Measurements from ENCODE around the gene C1orf21.

The C1orf21 gene

DNA sequence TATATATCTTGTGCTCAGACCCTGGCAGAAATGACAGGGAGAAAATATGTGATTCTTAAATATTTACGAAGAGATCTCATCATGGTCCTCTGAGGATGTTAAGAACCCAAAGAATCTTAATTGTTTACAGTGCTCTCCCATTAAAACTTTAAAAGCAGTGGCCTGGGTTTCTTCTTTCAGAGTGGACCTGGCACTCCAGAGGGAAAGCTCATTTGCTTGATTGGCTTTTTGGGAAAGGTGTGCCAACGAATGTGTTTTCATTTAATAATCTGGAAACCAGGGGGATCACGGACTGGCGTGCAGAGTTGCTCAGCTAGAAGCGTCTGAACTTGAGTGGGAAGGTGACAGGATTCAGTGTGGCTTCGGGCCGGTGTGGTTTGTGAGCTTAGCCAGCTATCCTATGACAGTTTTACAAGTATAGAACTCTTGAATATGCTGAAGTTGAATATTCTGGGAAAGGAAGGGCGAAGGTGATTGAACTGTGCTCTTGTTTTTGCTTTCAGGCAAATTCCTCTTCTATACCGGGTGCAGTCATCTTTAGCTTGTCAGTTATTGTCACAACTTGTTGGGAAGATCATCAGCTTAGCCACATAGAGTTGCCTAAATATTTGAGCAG, 154.8 kb downstream of the C1orf21 start:
- TF ChIP-seq, protein P1, sequence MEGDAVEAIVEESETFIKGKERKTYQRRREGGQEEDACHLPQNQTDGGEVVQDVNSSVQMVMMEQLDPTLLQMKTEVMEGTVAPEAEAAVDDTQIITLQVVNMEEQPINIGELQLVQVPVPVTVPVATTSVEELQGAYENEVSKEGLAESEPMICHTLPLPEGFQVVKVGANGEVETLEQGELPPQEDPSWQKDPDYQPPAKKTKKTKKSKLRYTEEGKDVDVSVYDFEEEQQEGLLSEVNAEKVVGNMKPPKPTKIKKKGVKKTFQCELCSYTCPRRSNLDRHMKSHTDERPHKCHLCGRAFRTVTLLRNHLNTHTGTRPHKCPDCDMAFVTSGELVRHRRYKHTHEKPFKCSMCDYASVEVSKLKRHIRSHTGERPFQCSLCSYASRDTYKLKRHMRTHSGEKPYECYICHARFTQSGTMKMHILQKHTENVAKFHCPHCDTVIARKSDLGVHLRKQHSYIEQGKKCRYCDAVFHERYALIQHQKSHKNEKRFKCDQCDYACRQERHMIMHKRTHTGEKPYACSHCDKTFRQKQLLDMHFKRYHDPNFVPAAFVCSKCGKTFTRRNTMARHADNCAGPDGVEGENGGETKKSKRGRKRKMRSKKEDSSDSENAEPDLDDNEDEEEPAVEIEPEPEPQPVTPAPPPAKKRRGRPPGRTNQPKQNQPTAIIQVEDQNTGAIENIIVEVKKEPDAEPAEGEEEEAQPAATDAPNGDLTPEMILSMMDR (IDR thresholded peaks at IDR 0.05; ENCODE audit: low read depth, low read length), result no peak
- H3K4me3 ChIP-seq (ENCODE audit: low read depth, low read length), result no peak overlapping the region
- no peaks in the 10 kb centered on the region for H3K27me3 ChIP-seq
- DNase-seq, result no peak
- H3K4me1 ChIP-seq, result no peaks in the 10 kb centered on the region
- H3K36me3 ChIP-seq, result no peaks in the 10 kb centered on the region
- H3K9me3 ChIP-seq, result no peaks in the 10 kb centered on the region

DNA sequence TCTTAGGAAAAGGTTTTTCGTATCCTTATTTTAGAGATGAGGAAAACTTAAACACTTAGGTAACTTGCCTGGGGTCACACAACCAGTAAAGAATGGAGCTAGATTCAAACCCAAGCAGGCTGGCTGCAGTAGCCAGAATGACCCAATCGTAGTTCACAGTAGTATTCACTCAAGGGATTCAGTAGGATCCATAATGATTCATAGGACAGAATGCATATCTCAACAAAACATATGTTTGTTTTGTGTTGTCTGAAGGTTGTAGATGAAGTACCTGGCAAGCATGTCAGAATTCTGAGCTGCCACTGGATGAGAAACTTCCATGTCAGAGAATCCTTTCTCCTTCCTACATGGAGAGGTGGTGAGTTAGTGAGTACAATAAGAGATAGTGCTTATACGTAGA, 155.5 kb downstream of the C1orf21 start:
- Histone ChIP-seq H3K36me3 (no peaks in the 10 kb centered on the region), H3K4me3 (ENCODE audit: low read depth, low read length) (no peak overlapping the region), H3K27me3 (no peaks in the 10 kb centered on the region), H3K4me1 (no peaks in the 10 kb centered on the region), H3K9me3 (no peaks in the 10 kb centered on the region)
- TF ChIP-seq, protein P1 (IDR thresholded peaks at IDR 0.05; ENCODE audit: low read depth, low read length), result no peak
- no peak for DNase-seq

DNA sequence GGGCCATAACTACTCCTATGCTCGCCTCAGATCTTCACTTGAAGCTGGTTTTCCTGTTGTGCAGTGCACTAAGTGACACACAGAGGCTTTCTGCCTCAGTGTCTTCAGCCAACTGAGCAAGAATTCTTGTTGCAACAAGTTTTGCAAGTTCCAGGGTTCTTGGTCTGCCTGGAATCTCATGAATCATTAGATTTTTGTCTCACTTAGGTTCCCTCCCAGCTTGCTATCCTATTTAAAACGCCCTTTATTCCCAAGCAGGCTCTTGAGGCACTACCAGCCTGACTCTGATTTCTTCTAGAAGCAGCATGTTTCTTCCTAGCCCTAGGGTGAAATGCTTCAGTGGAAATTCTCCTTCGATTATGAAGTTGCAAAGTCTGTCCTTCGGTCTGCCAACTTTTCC, 158.8 kb downstream of the C1orf21 start:
- H3K36me3 ChIP-seq, result no peaks in the 10 kb centered on the region
- H3K4me3 ChIP-seq (ENCODE audit: low read depth, low read length), result no peak overlapping the region
- no peak for DNase-seq
- TF ChIP-seq, protein P1 (IDR thresholded peaks at IDR 0.05; ENCODE audit: low read depth, low read length), result no peak
- no peaks in the 10 kb centered on the region for H3K9me3 ChIP-seq
- no peaks in the 10 kb centered on the region for H3K4me1 ChIP-seq
- H3K27me3 ChIP-seq, result no peaks in the 10 kb centered on the region

DNA sequence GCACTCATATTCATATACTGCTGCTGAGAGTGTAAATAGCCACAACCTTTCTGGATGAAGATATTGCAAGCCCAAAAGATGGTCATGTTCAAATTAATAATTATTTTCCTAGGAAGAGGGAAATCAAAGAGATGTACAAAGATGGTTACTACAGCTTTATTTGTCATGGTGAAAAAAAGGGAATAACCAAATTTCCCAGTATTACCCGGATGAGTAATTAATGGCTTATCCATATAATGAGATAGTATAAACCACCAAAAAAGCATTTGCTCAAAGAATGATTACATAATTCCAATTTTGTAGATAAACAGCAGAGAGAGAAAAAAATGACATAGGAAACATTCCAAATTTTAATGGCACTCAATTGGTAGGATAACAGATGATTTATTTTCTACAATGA, 165.6 kb downstream of the C1orf21 start:
- DNase-seq, result no peak
- no peaks in the 10 kb centered on the region; the same call in none of the 2 replicates for H3K9me3 ChIP-seq

DNA sequence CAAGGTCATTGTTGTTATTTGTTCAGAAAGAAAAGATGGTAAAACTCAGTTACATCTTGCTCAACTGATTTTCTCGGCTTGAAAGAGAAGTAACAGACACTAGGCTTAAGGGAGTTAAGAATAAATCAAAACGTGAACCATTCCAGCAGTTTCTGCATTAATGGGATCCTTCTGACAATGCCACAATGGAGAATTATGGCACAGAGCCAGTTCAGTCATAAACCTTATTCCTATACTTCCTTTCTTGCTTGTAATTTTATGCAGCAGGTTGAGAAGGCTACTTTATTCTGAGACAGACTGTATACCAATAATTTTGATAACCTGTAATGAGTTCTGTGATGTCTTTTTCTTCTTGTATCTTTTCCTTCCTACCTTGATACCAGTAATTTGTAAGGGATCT, 167.0 kb downstream of the C1orf21 start:
- peaks cover 7% of the 10 kb centered on the region for H3K4me1 ChIP-seq
- H3K9me3 ChIP-seq, result no peaks in the 10 kb centered on the region; the same call in none of the 2 replicates
- H3K27me3 ChIP-seq, result no peaks in the 10 kb centered on the region
- TF ChIP-seq, protein P1 (IDR thresholded peaks at IDR 0.05; ENCODE audit: low read depth, low read length), result no peak
- no peak for DNase-seq
- no peaks in the 10 kb centered on the region for H3K36me3 ChIP-seq
- no peak overlapping the region for H3K4me3 ChIP-seq (ENCODE audit: low read depth, low read length)

More for the DNA sequence above, 165.6 kb downstream of the C1orf21 start:
- TF ChIP-seq, protein P1 (IDR thresholded peaks at IDR 0.05; ENCODE audit: low read depth, low read length), result no peak
- peaks cover 7% of the 10 kb centered on the region for H3K4me1 ChIP-seq
- no peak overlapping the region for H3K4me3 ChIP-seq (ENCODE audit: low read depth, low read length)
- H3K27me3 ChIP-seq, result no peaks in the 10 kb centered on the region
- H3K36me3 ChIP-seq, result no peaks in the 10 kb centered on the region
